Hematopoietic multipotent progenitor cell treated with erythropoietin and hydrocortisone succinate and interleukin-3 and kit ligand, for 8 days (in vitro differentiated cells): Measurements from ENCODE around the gene SLC4A4.

ENCODE experiments used
- DNase-seq: peaks from one replicate; pipeline ENCODE4 v3.0.0-alpha.2; 2015

SLC4A4 gene

GRCh38 chr4:71426381-71427042 is 87.7 kb downstream of the SLC4A4 start:
- no peak for DNase-seq

- no peak for DNase-seq
These were observed 90.3 kb downstream of the SLC4A4 start for GRCh38 chr4:71429106-71429505.

GRCh38 chr4:71429962-71430361 is 91.1 kb downstream of the SLC4A4 start:
- DNase-seq = no peak

GRCh38 chr4:71430609-71431008 is 91.8 kb downstream of the SLC4A4 start:
- no peak for DNase-seq

GRCh38 chr4:71440612-71441011 is 101.8 kb downstream of the SLC4A4 start:
- no peak for DNase-seq

GRCh38 chr4:71441186-71442169 is 102.7 kb downstream of the SLC4A4 start:
- DNase-seq = peak; percentile 27

- no peak for DNase-seq
These were observed 103.5 kb downstream of the SLC4A4 start for GRCh38 chr4:71442336-71442735.

- DNase-seq = no peak
These were observed 105.6 kb downstream of the SLC4A4 start for GRCh38 chr4:71444395-71444794.

- DNase-seq = no peak
These were observed 107.0 kb downstream of the SLC4A4 start for GRCh38 chr4:71445811-71446210.

- DNase-seq = no peak
These were observed 107.8 kb downstream of the SLC4A4 start for GRCh38 chr4:71446479-71447081.

- DNase-seq = no peak
These were observed 110.2 kb downstream of the SLC4A4 start for GRCh38 chr4:71449040-71449439.

- DNase-seq = no peak
These were observed 111.1 kb downstream of the SLC4A4 start for GRCh38 chr4:71449878-71450277.

- no peak for DNase-seq
These were observed 114.7 kb downstream of the SLC4A4 start for GRCh38 chr4:71453531-71453930.

- DNase-seq = no peak
These were observed 118.0 kb downstream of the SLC4A4 start for GRCh38 chr4:71456841-71457240.

- no peak for DNase-seq
These were observed 121.6 kb downstream of the SLC4A4 start for GRCh38 chr4:71460371-71460770.

- DNase-seq = no peak
These were observed 122.6 kb downstream of the SLC4A4 start for GRCh38 chr4:71461422-71461821.

- DNase-seq = no peak
These were observed 128.0 kb downstream of the SLC4A4 start for GRCh38 chr4:71466775-71467174.

- DNase-seq = no peak
These were observed 129.4 kb downstream of the SLC4A4 start for GRCh38 chr4:71468116-71468710.

- no peak for DNase-seq
These were observed 130.7 kb downstream of the SLC4A4 start for GRCh38 chr4:71469541-71469940.

- no peak for DNase-seq
These were observed 131.7 kb downstream of the SLC4A4 start for GRCh38 chr4:71470524-71470923.

- no peak for DNase-seq
These were observed 134.1 kb downstream of the SLC4A4 start for GRCh38 chr4:71472946-71473345.

GRCh38 chr4:71473541-71474240 is 134.9 kb downstream of the SLC4A4 start:
- DNase-seq = no peak

GRCh38 chr4:71474731-71475130 is 135.9 kb downstream of the SLC4A4 start:
- no peak for DNase-seq
